ENCODE data around the gene SCYGR2. TPM values are rescaled to one million over a fixed set of nuclear protein-coding genes. Genes with fewer than 3 reads are reported as not detected.

SCYGR2 gene
- total RNA-seq, 1 experiment from 2014 or later: not detected

GRCh38 chr2:227582369-227582768 lies 16.3 kb upstream of the SCYGR2 start:
- no peak overlapping the region for H4K91ac ChIP-seq (ENCODE audit: insufficient read length, low read depth, low read length)
- no peak for DNase-seq
- H3K79me1 ChIP-seq (ENCODE audit: insufficient read depth, low read depth, low read length, poor library complexity, severe bottlenecking): no peaks in the 10 kb centered on the region
- H2BK15ac ChIP-seq (ENCODE audit: low read depth, low read length): no peak overlapping the region
- no peak overlapping the region for H2BK12ac ChIP-seq (ENCODE audit: insufficient read length, low read depth, low read length)
- Mint-ChIP-seq H3K27ac (no peak overlapping the region), H3K4me3 (no peak overlapping the region), H3K36me3 (ENCODE audit: insufficient read depth in 1 of 3, low read depth in 3 of 3) (peaks cover 5 to 12% (median 7%) of the 10 kb centered on the region in 3 experiments; a peak in 5 of 7 replicates), H3K9me3 (peaks cover 15 to 17% of the 10 kb centered on the region in 2 experiments), H3K4me1 (peaks cover 2 to 3% of the 10 kb centered on the region in 2 experiments), H3K27me3 (ENCODE audit: low read depth) (no peaks in the 10 kb centered on the region)
- no peaks in the 10 kb centered on the region for H3K27me3 ChIP-seq (ENCODE audit: insufficient read depth, low read length)
- H4K5ac ChIP-seq (ENCODE audit: insufficient read length, low read depth, low read length): no peak overlapping the region
- H3K14ac ChIP-seq (ENCODE audit: insufficient read depth, low read length): no peak overlapping the region
- H2BK5ac ChIP-seq (ENCODE audit: insufficient read length, low read length): no peak overlapping the region
- no peak overlapping the region for H3T11ph ChIP-seq (ENCODE audit: low read length)
- H2BK120ac ChIP-seq (ENCODE audit: low read depth, low read length, poor library complexity, severe bottlenecking): no peak overlapping the region
- no peak overlapping the region for H2BK20ac ChIP-seq (ENCODE audit: low read depth, low read length, poor library complexity, severe bottlenecking)
- H3K9ac ChIP-seq (ENCODE audit: extremely low read depth, insufficient read length, low read length): no peak overlapping the region
- no peak overlapping the region for H3K23ac ChIP-seq (ENCODE audit: insufficient read length, low read depth, low read length)
- H3K18ac ChIP-seq (ENCODE audit: insufficient read length, low read depth, low read length): no peak overlapping the region
- no peak overlapping the region for H3K27ac ChIP-seq (ENCODE audit: insufficient read length, low read depth, low read length)
- H4K8ac ChIP-seq (replicated peaks; ENCODE audit: insufficient read length, low read depth, low read length): no peak overlapping the region
- H3K79me2 ChIP-seq (ENCODE audit: insufficient read depth, low read length): no peaks in the 10 kb centered on the region
- no peaks in the 10 kb centered on the region for H4K20me1 ChIP-seq (ENCODE audit: control insufficient read depth, insufficient read depth, insufficient read length)
- no peak overlapping the region for H3K56ac ChIP-seq (ENCODE audit: insufficient read length, low read depth, low read length)
- H3K23me2 ChIP-seq (ENCODE audit: insufficient read length, low read depth, low read length, poor library complexity, severe bottlenecking): no peaks in the 10 kb centered on the region
- H3K4ac ChIP-seq (ENCODE audit: low read depth, low read length): no peak overlapping the region
- H2AK5ac ChIP-seq (ENCODE audit: insufficient read length, low read length): no peak overlapping the region
- no peak overlapping the region for H3K4me2 ChIP-seq (ENCODE audit: insufficient read depth, insufficient read length, low read length)
- H2AFZ ChIP-seq (ENCODE audit: low read length): no peak overlapping the region
- no peaks in the 10 kb centered on the region for H3K4me1 ChIP-seq (ENCODE audit: insufficient read depth, low read length)
- peaks cover 4% of the 10 kb centered on the region for H3K9me3 ChIP-seq (ENCODE audit: control insufficient read depth, low read depth, low read length)
- TF ChIP-seq CTCF (conservative IDR thresholded peaks at IDR 0.05): no peak

All from H9 (cell line).